GM23338 (cell line): ENCODE measurements around the gene IZUMO1. TPM values are rescaled to one million over a fixed set of nuclear protein-coding genes. Genes with fewer than 3 reads are reported as not detected.

Source experiments
- ATAC-seq: fragments of 200-7000 bp; cut with Tn5 transposase; 3 replicates; pipeline ENCODE4 v1.9.1; 2020
- DNase-seq: peaks from one replicate; pipeline ENCODE4 v3.0.0-alpha.2; 2015; ENCODE audit warnings: low spot score
- H2AFZ ChIP-seq: fragments of 200-600 bp; sonication (generic); 2 replicates; pipeline ENCODE4 v1.8.0; 2016; ENCODE audit warnings: antibody characterized with exemption, mild to moderate bottlenecking, moderate library complexity
- H3F3A ChIP-seq: fragments of 200-600 bp; sonication (generic); replicated peaks from 2 replicates; pipeline ENCODE4 v1.8.0; 2017; ENCODE audit warnings: antibody characterized with exemption, mixed run types, low read depth
- H3K27ac ChIP-seq: fragments of 200-600 bp; sonication (generic); 2 replicates; pipeline ENCODE4 v1.6.1; 2016; ENCODE audit warnings: low read depth
- H3K27me3 ChIP-seq: fragments of 200-600 bp; sonication (generic); 2 replicates; pipeline ENCODE4 v1.8.0; 2016; ENCODE audit warnings: mild to moderate bottlenecking, mixed run types, moderate library complexity; ENCODE audit not compliant: insufficient read depth
- H3K36me3 ChIP-seq: fragments of 200-600 bp; sonication (generic); 2 replicates; pipeline ENCODE4 v1.8.0; 2016; ENCODE audit warnings: mild to moderate bottlenecking; ENCODE audit not compliant: insufficient read depth
- H3K4me1 ChIP-seq: fragments of 200-600 bp; sonication (generic); 2 replicates; pipeline ENCODE4 v1.8.0; 2016; ENCODE audit warnings: mild to moderate bottlenecking, moderate library complexity; ENCODE audit not compliant: insufficient read depth
- H3K4me2 ChIP-seq: fragments of 200-600 bp; sonication (generic); 2 replicates; pipeline ENCODE4 v1.7.1; 2017; ENCODE audit warnings: mixed run types
- H3K4me3 ChIP-seq: fragments of 200-600 bp; sonication (generic); 2 replicates; pipeline ENCODE4 v1.6.1; 2016; ENCODE audit warnings: mixed run types
- H3K79me2 ChIP-seq: fragments of 200-600 bp; sonication (generic); replicated peaks from 2 replicates; pipeline ENCODE4 v1.8.0; 2017; ENCODE audit warnings: mild to moderate bottlenecking; ENCODE audit not compliant: insufficient read depth
- H3K9me2 ChIP-seq: fragments of 200-600 bp; sonication (generic); 2 replicates; pipeline ENCODE4 v1.8.0; 2017; ENCODE audit not compliant: insufficient read depth
- H4K20me1 ChIP-seq: fragments of 200-600 bp; sonication (generic); replicated peaks from 2 replicates; pipeline ENCODE4 v1.8.0; 2017; ENCODE audit warnings: mild to moderate bottlenecking; ENCODE audit not compliant: insufficient read depth
- H3K27ac Mint-ChIP-seq: 2 replicates; pipeline ENCODE4 v1.8.0; 2020; ENCODE audit warnings: inconsistent platforms, mild to moderate bottlenecking, moderate library complexity, mixed read lengths
- H3K27me3 Mint-ChIP-seq: 3 replicates; pipeline ENCODE4 v1.8.0; 2022; ENCODE audit warnings: low read depth, mild to moderate bottlenecking, moderate library complexity, mixed read lengths, inconsistent platforms; ENCODE audit not compliant: insufficient read depth, poor library complexity
- H3K36me3 Mint-ChIP-seq: 3 replicates; pipeline ENCODE4 v1.8.0; 2021; ENCODE audit warnings: low read depth, mild to moderate bottlenecking, inconsistent platforms, moderate library complexity, mixed read lengths
- H3K4me1 Mint-ChIP-seq: 3 replicates; pipeline ENCODE4 v1.8.0; 2020; ENCODE audit warnings: mild to moderate bottlenecking, inconsistent platforms, mixed read lengths
- H3K4me3 Mint-ChIP-seq: 3 replicates; pipeline ENCODE4 v1.8.0; 2021; ENCODE audit warnings: moderate library complexity, mild to moderate bottlenecking, inconsistent platforms, mixed read lengths
- H3K9me3 Mint-ChIP-seq: 3 replicates; pipeline ENCODE4 v1.8.0; 2020; ENCODE audit warnings: moderate library complexity, mild to moderate bottlenecking, inconsistent platforms, mixed read lengths
- CREB1 ChIP-seq: fragments of 250-450 bp; sonication (Bioruptor Pico); IDR thresholded peaks from 2 replicates; pipeline ENCODE4 v1.5.0; 2020; ENCODE audit warnings: low read depth, mild to moderate bottlenecking, moderate library complexity
- EZH2 ChIP-seq: fragments of 200-600 bp; sonication (generic); IDR thresholded peaks from one replicate; pipeline ENCODE4 v1.8.0; 2017; ENCODE audit warnings: antibody characterized with exemption, mild to moderate bottlenecking, low read depth; ENCODE audit not compliant: unreplicated experiment
- EZH2phosphoT487 ChIP-seq: fragments of 200-600 bp; sonication (generic); IDR thresholded peaks from one replicate; pipeline ENCODE4 v1.8.1; 2018; ENCODE audit warnings: antibody characterized with exemption; ENCODE audit not compliant: unreplicated experiment
- JUNB ChIP-seq: IDR thresholded peaks from one replicate; pipeline ENCODE4 v1.6.1; 2016; ENCODE audit warnings: antibody characterized with exemption; ENCODE audit not compliant: unreplicated experiment
- NANOG ChIP-seq: IDR thresholded peaks from 2 replicates; pipeline ENCODE4 v1.6.1; 2016; ENCODE audit warnings: antibody characterized with exemption, borderline replicate concordance
- POLR2AphosphoS5 ChIP-seq: IDR thresholded peaks from 2 replicates; pipeline ENCODE4 v1.6.1; 2016; ENCODE audit warnings: antibody characterized with exemption, low read depth
- STAT1 ChIP-seq: IDR thresholded peaks from one replicate; pipeline ENCODE4 v1.6.1; 2016; ENCODE audit warnings: antibody characterized with exemption; ENCODE audit not compliant: unreplicated experiment
- ZNF114 ChIP-seq: fragments of 250-450 bp; sonication (Bioruptor Pico); IDR thresholded peaks from 2 replicates; pipeline ENCODE4 v1.5.0; 2020; ENCODE audit warnings: mild to moderate bottlenecking, moderate library complexity
- ZNF331 ChIP-seq: fragments of 250-450 bp; sonication (Bioruptor Pico); IDR thresholded peaks from 2 replicates; pipeline ENCODE4 v1.5.0; 2020; ENCODE audit warnings: low read depth, mild to moderate bottlenecking, moderate library complexity
- polyA plus RNA-seq: library from polyadenylated mRNA; unstranded; fragments of >200 nt; fragmentation: Nextera tagmentation; extraction: Ambion mirVana; gene quantifications from 2 replicates; pipeline ENCODE4 v1.2.1, GENCODE V29; 2016
- total RNA-seq: library from RNA; depleted of rRNA; stranded (reverse); fragments of >200 nt; shearing (Covaris generic); gene quantifications from 2 replicates; pipeline ENCODE4 v1.2.3, GENCODE V29; 2014
- TF ChIP-seq, protein P1 (sequence below): fragments of 250-450 bp; sonication (Bioruptor Pico); IDR thresholded peaks from 2 replicates; pipeline ENCODE4 v1.5.0; 2020; ENCODE audit warnings: mild to moderate bottlenecking, moderate library complexity
- TF ChIP-seq, protein P2 (sequence below): IDR thresholded peaks from 2 replicates; pipeline ENCODE4 v1.6.1; 2016; ENCODE audit warnings: antibody characterized with exemption
- TF ChIP-seq, protein P3 (sequence below): IDR thresholded peaks from one replicate; pipeline ENCODE4 v1.6.1; 2018; ENCODE audit warnings: antibody characterized with exemption; ENCODE audit not compliant: unreplicated experiment
- TF ChIP-seq, protein P4 (sequence below), 2 experiments: fragments of 200-600 bp in 1 of 2; sonication (generic) in 1 of 2; conservative IDR thresholded peaks; 2 replicates each; pipeline versions ENCODE4 v1.5.1 to v1.6.1; 2016 to 2017; ENCODE audit warnings: antibody characterized with exemption in 2 of 2, low read depth in 2 of 2, mild to moderate bottlenecking in 2 of 2, moderate library complexity in 1 of 2

Gene IZUMO1
- total and polyA plus RNA-seq, 2 experiments from 2014 or later = 1.2 to 3.5 TPM

DNA sequence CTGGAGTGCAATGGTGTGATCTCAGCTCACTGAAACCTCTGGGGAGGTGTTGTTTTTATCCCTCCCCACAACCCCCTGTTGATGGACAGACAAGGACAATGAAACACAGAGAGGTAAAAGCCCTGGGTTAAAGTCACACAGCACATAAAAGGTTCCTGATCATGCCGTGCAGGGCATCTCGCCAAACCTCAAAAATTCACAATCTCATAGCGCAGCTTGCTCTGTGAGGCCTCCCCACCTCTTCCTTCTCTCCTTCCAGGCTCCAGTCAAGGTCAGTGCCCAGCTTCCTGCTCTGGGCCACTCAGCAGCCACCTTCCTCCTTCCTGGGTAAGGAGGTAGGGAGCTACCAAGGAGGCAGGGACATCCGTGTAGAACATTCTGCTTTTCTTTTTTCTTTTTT is 48.7 kb downstream of the IZUMO1 start:
- Histone ChIP-seq H3K9me2 (no peaks in the 10 kb centered on the region), H3K27ac (no peak overlapping the region), H3K4me1 (peaks cover 5% of the 10 kb centered on the region), H3K27me3 (no peaks in the 10 kb centered on the region), H3F3A (no peaks in the 10 kb centered on the region), H4K20me1 (no peaks in the 10 kb centered on the region), H3K4me2 (no peak overlapping the region), H2AFZ (no peak overlapping the region), H3K79me2 (no peaks in the 10 kb centered on the region), H3K4me3 (no peak overlapping the region), H3K36me3 (no peaks in the 10 kb centered on the region)
- Mint-ChIP-seq H3K4me1 (peaks cover 4% of the 10 kb centered on the region; the same call in 2 of the 3 replicates), H3K27ac (no peak overlapping the region), H3K4me3 (no peak overlapping the region; the same call in 1 of the 3 replicates), H3K9me3 (peaks cover 8% of the 10 kb centered on the region; the same call in 1 of the 3 replicates), H3K27me3 (peaks cover 7% of the 10 kb centered on the region), H3K36me3 (peaks cover 14% of the 10 kb centered on the region; the same call in 2 of the 3 replicates)
- TF ChIP-seq CREB1 = no peak
- no peak for TF ChIP-seq EZH2
- TF ChIP-seq, protein P1, sequence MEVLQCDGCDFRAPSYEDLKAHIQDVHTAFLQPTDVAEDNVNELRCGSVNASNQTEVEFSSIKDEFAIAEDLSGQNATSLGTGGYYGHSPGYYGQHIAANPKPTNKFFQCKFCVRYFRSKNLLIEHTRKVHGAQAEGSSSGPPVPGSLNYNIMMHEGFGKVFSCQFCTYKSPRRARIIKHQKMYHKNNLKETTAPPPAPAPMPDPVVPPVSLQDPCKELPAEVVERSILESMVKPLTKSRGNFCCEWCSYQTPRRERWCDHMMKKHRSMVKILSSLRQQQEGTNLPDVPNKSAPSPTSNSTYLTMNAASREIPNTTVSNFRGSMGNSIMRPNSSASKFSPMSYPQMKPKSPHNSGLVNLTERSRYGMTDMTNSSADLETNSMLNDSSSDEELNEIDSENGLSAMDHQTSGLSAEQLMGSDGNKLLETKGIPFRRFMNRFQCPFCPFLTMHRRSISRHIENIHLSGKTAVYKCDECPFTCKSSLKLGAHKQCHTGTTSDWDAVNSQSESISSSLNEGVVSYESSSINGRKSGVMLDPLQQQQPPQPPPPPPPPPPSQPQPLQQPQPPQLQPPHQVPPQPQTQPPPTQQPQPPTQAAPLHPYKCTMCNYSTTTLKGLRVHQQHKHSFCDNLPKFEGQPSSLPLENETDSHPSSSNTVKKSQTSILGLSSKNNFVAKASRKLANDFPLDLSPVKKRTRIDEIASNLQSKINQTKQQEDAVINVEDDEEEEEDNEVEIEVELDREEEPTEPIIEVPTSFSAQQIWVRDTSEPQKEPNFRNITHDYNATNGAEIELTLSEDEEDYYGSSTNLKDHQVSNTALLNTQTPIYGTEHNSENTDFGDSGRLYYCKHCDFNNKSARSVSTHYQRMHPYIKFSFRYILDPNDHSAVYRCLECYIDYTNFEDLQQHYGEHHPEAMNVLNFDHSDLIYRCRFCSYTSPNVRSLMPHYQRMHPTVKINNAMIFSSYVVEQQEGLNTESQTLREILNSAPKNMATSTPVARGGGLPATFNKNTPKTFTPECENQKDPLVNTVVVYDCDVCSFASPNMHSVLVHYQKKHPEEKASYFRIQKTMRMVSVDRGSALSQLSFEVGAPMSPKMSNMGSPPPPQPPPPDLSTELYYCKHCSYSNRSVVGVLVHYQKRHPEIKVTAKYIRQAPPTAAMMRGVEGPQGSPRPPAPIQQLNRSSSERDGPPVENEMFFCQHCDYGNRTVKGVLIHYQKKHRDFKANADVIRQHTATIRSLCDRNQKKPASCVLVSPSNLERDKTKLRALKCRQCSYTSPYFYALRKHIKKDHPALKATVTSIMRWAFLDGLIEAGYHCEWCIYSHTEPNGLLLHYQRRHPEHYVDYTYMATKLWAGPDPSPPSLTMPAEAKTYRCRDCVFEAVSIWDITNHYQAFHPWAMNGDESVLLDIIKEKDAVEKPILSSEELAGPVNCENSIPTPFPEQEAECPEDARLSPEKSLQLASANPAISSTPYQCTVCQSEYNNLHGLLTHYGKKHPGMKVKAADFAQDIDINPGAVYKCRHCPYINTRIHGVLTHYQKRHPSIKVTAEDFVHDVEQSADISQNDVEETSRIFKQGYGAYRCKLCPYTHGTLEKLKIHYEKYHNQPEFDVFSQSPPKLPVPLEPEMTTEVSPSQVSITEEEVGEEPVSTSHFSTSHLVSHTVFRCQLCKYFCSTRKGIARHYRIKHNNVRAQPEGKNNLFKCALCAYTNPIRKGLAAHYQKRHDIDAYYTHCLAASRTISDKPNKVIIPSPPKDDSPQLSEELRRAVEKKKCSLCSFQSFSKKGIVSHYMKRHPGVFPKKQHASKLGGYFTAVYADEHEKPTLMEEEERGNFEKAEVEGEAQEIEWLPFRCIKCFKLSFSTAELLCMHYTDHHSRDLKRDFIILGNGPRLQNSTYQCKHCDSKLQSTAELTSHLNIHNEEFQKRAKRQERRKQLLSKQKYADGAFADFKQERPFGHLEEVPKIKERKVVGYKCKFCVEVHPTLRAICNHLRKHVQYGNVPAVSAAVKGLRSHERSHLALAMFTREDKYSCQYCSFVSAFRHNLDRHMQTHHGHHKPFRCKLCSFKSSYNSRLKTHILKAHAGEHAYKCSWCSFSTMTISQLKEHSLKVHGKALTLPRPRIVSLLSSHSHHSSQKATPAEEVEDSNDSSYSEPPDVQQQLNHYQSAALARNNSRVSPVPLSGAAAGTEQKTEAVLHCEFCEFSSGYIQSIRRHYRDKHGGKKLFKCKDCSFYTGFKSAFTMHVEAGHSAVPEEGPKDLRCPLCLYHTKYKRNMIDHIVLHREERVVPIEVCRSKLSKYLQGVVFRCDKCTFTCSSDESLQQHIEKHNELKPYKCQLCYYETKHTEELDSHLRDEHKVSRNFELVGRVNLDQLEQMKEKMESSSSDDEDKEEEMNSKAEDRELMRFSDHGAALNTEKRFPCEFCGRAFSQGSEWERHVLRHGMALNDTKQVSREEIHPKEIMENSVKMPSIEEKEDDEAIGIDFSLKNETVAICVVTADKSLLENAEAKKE = no peak
- TF ChIP-seq, protein P2, sequence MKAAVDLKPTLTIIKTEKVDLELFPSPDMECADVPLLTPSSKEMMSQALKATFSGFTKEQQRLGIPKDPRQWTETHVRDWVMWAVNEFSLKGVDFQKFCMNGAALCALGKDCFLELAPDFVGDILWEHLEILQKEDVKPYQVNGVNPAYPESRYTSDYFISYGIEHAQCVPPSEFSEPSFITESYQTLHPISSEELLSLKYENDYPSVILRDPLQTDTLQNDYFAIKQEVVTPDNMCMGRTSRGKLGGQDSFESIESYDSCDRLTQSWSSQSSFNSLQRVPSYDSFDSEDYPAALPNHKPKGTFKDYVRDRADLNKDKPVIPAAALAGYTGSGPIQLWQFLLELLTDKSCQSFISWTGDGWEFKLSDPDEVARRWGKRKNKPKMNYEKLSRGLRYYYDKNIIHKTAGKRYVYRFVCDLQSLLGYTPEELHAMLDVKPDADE = no peak
- no peak for TF ChIP-seq ZNF331 (CRISPR knock-in tag)
- TF ChIP-seq EZH2phosphoT487 = no peak
- TF ChIP-seq NANOG = no peak
- TF ChIP-seq, protein P3, sequence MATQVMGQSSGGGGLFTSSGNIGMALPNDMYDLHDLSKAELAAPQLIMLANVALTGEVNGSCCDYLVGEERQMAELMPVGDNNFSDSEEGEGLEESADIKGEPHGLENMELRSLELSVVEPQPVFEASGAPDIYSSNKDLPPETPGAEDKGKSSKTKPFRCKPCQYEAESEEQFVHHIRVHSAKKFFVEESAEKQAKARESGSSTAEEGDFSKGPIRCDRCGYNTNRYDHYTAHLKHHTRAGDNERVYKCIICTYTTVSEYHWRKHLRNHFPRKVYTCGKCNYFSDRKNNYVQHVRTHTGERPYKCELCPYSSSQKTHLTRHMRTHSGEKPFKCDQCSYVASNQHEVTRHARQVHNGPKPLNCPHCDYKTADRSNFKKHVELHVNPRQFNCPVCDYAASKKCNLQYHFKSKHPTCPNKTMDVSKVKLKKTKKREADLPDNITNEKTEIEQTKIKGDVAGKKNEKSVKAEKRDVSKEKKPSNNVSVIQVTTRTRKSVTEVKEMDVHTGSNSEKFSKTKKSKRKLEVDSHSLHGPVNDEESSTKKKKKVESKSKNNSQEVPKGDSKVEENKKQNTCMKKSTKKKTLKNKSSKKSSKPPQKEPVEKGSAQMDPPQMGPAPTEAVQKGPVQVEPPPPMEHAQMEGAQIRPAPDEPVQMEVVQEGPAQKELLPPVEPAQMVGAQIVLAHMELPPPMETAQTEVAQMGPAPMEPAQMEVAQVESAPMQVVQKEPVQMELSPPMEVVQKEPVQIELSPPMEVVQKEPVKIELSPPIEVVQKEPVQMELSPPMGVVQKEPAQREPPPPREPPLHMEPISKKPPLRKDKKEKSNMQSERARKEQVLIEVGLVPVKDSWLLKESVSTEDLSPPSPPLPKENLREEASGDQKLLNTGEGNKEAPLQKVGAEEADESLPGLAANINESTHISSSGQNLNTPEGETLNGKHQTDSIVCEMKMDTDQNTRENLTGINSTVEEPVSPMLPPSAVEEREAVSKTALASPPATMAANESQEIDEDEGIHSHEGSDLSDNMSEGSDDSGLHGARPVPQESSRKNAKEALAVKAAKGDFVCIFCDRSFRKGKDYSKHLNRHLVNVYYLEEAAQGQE = no peak
- TF ChIP-seq JUNB = no peak
- TF ChIP-seq, protein P4, sequence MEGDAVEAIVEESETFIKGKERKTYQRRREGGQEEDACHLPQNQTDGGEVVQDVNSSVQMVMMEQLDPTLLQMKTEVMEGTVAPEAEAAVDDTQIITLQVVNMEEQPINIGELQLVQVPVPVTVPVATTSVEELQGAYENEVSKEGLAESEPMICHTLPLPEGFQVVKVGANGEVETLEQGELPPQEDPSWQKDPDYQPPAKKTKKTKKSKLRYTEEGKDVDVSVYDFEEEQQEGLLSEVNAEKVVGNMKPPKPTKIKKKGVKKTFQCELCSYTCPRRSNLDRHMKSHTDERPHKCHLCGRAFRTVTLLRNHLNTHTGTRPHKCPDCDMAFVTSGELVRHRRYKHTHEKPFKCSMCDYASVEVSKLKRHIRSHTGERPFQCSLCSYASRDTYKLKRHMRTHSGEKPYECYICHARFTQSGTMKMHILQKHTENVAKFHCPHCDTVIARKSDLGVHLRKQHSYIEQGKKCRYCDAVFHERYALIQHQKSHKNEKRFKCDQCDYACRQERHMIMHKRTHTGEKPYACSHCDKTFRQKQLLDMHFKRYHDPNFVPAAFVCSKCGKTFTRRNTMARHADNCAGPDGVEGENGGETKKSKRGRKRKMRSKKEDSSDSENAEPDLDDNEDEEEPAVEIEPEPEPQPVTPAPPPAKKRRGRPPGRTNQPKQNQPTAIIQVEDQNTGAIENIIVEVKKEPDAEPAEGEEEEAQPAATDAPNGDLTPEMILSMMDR (conservative IDR thresholded peaks at IDR 0.05; ENCODE audit: low read depth in 2 of 2) = no peak
- TF ChIP-seq STAT1 = no peak
- no peak for TF ChIP-seq POLR2AphosphoS5
- TF ChIP-seq ZNF114 = no peak
- ATAC-seq (no peak), DNase-seq (no peak)
